H1 (cell line): ENCODE measurements around the gene TUBGCP3. TPM values are rescaled to one million over a fixed set of nuclear protein-coding genes. Genes with fewer than 3 reads are reported as not detected.

Source experiments
- ASH2L ChIP-seq: fragments of 200-600, 300-600 bp; sonication (generic); IDR thresholded peaks from one replicate; pipeline ENCODE4 v1.7.1; 2017; ENCODE audit warnings: low read length
- BCL11A ChIP-seq, 2 experiments: IDR thresholded peaks; one replicate each; pipeline ENCODE4 v1.6.1; 2011; ENCODE audit warnings: low read depth in 2 of 2, low read length in 2 of 2, mild to moderate bottlenecking in 2 of 2
- CHD1 ChIP-seq: IDR thresholded peaks from 2 replicates; pipeline ENCODE4 v1.6.1; 2012; ENCODE audit warnings: low read depth, low read length, improper control_type of control experiment
- CTBP2 ChIP-seq: IDR thresholded peaks from 2 replicates; pipeline ENCODE4 v1.7.0; 2011; ENCODE audit warnings: borderline replicate concordance, mild to moderate bottlenecking, moderate library complexity, mixed read lengths, low read length; ENCODE audit not compliant: insufficient read depth, insufficient read length
- CTCF ChIP-seq, 3 experiments: IDR thresholded peaks; 1 replicate in 2 of 3; 2 replicates in 1 of 3; pipeline versions ENCODE4 v1.5.1 to v1.6.1; 2011; ENCODE audit warnings: low read length in 3 of 3, mild to moderate bottlenecking in 3 of 3, inconsistent platforms in 2 of 3, low read depth in 1 of 3, moderate library complexity in 1 of 3; ENCODE audit not compliant: insufficient read depth in 1 of 3; ENCODE audit errors: control extremely low read depth in 1 of 3
- JUND ChIP-seq: IDR thresholded peaks from 2 replicates; pipeline ENCODE4 v1.6.1; 2011; ENCODE audit warnings: mild to moderate bottlenecking, improper control_type of control experiment, low read length
- KDM1A ChIP-seq: fragments of 200-600, 300-600 bp; sonication (generic); IDR thresholded peaks from 2 replicates; pipeline ENCODE4 v1.7.1; 2016; ENCODE audit warnings: mild to moderate bottlenecking, low read length, borderline replicate concordance
- POLR2AphosphoS5 ChIP-seq: IDR thresholded peaks from 2 replicates; pipeline ENCODE4 v1.6.1; 2011; ENCODE audit warnings: low read depth, low read length
- POU5F1 ChIP-seq: IDR thresholded peaks from 2 replicates; pipeline ENCODE4 v1.6.1; 2011; ENCODE audit warnings: low read depth, mild to moderate bottlenecking, low read length, moderate library complexity
- polyA plus RNA-seq, 7 experiments: library from polyadenylated mRNA; depleted of rRNA in 3 of 7; stranded (reverse) in 5 of 7; unstranded in 2 of 7; fragments of >200 nt in 5 of 7; fragments of 200-250 nt in 2 of 7; gene quantifications; 1 replicate in 5 of 7; 2 replicates in 1 of 7; 4 replicates in 1 of 7; pipeline versions ENCODE4 v1.2.1 to v1.2.3, GENCODE V29; 2011 to 2013; ENCODE audit warnings: missing spikeins in 2 of 7, mixed read lengths in 2 of 7
- total RNA-seq: library from RNA; stranded (reverse); fragmentation: NEBNext Ultra II Directional; extraction: Animal tissue kit (Norgen Biotek cat#: 25700); gene quantifications from 2 replicates; pipeline ENCODE4 v1.2.1, GENCODE V29; 2021
- TF ChIP-seq, protein P1 (sequence below): IDR thresholded peaks from 2 replicates; pipeline ENCODE4 v1.6.1; 2012; ENCODE audit warnings: low read length, inconsistent platforms
- TF ChIP-seq, protein P2 (sequence below): IDR thresholded peaks from 2 replicates; pipeline ENCODE4 v1.6.1; 2011; ENCODE audit warnings: low read depth, mild to moderate bottlenecking, low read length; ENCODE audit not compliant: insufficient read depth

Gene TUBGCP3
- total and polyA plus RNA-seq, 2 of the 8 experiments (the other 6 are each of a cell fraction or from before 2014, with no cell fraction given), result 27.0 to 31.7 TPM

DNA sequence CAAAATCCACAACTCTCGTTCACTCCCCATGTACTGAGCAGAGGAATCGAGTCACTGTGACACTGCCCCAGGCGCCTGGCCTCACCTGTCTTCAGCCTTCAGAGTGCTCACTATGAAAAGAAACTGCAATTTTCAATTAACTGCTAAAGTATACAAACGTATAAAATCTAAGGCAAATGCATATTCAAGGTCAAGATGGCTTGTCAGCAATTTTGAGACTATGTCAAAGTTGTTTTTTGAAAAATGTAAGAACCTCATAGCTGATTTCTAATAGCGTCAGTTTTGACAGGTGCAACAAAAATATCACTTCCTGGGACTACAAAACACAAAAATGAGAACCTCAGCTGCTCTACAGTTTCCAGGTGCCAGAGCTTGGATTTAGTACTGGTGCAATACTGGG lies 31.4 kb downstream of the TUBGCP3 start (continued):
- TF ChIP-seq, protein P1, sequence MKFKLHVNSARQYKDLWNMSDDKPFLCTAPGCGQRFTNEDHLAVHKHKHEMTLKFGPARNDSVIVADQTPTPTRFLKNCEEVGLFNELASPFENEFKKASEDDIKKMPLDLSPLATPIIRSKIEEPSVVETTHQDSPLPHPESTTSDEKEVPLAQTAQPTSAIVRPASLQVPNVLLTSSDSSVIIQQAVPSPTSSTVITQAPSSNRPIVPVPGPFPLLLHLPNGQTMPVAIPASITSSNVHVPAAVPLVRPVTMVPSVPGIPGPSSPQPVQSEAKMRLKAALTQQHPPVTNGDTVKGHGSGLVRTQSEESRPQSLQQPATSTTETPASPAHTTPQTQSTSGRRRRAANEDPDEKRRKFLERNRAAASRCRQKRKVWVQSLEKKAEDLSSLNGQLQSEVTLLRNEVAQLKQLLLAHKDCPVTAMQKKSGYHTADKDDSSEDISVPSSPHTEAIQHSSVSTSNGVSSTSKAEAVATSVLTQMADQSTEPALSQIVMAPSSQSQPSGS, result no peak
- TF ChIP-seq BCL11A (IDR thresholded peaks at IDR 0.05; ENCODE audit: low read depth in 2 of 2, low read length in 2 of 2), result no peak
- TF ChIP-seq CTCF (IDR thresholded peaks at IDR 0.05; ENCODE audit: control extremely low read depth in 1 of 3, insufficient read depth in 1 of 3, low read depth in 1 of 3, low read length in 3 of 3), result no peak
- TF ChIP-seq JUND, result no peak
- TF ChIP-seq CTBP2, result no peak
- TF ChIP-seq, protein P2, sequence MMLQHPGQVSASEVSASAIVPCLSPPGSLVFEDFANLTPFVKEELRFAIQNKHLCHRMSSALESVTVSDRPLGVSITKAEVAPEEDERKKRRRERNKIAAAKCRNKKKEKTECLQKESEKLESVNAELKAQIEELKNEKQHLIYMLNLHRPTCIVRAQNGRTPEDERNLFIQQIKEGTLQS, result no peak
- TF ChIP-seq CHD1, result no peak
- no peak for TF ChIP-seq POLR2AphosphoS5
- TF ChIP-seq KDM1A, result no peak
- TF ChIP-seq POU5F1, result no peak
- TF ChIP-seq ASH2L, result no peak
